Measurements from ENCODE around the gene RRAD.
"Not testable (repeated sequence)": the region's sequence is repeated elsewhere in the genome, so short reads cannot be mapped to it uniquely, and the experiment has no call there.

RRAD gene

GRCh38 chr16:66960270-66960669 lies 34.9 kb upstream of the RRAD start:
- Histone ChIP-seq H3K27me3 (ENCODE audit: control insufficient read depth, insufficient read depth, low read length) (peaks cover 17% of the 10 kb centered on the region), H3K4me2 (ENCODE audit: low read length) (no peak overlapping the region), H3K4me3 (ENCODE audit: low read length) (no peak overlapping the region), H3K36me3 (ENCODE audit: insufficient read depth, low read length) (no peaks in the 10 kb centered on the region), H3K4me1 (ENCODE audit: control insufficient read depth, insufficient read depth, low read length) (no peaks in the 10 kb centered on the region), H3K9me3 (replicated peaks; ENCODE audit: low read length) (no peaks in the 10 kb centered on the region), H3K9ac (ENCODE audit: low read depth, low read length) (no peak overlapping the region)

DNA sequence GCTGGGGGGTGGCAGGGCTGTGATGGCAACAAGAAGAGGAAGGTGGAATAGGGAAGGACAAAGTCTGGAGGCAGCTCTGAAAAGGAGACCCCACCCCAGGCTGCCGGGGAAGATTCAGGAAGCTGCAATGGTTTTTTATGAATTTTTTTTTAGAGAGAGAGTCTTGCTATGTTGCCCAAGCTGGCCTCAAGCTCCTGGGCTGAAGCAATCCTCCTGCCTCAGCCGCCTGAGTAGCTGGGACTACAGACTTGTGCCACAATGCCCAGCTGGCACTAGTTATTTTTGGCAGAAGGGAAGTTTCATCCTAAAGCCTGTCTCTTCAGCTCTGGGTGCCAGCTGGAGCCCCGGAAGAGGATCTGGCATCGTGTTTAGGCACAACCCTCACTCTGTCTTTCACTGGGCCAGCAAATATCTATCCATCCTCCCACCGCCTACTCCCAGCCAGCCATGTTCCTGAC lies 34.4 kb upstream of the RRAD start:
- Histone ChIP-seq H3K4me3 (ENCODE audit: low read length) (no peak overlapping the region), H3K4me2 (ENCODE audit: low read length) (no peak overlapping the region), H3K27me3 (ENCODE audit: control insufficient read depth, insufficient read depth, low read length) (peaks cover 11% of the 10 kb centered on the region), H3K9me3 (replicated peaks; ENCODE audit: low read length) (no peaks in the 10 kb centered on the region), H3K36me3 (ENCODE audit: insufficient read depth, low read length) (no peaks in the 10 kb centered on the region), H3K4me1 (ENCODE audit: control insufficient read depth, insufficient read depth, low read length) (no peaks in the 10 kb centered on the region), H3K9ac (ENCODE audit: low read depth, low read length) (no peak overlapping the region)

GRCh38 chr16:66958857-66959703 lies 33.7 kb upstream of the RRAD start:
- Histone ChIP-seq H3K4me2 (ENCODE audit: low read length) (no peak overlapping the region), H3K27me3 (ENCODE audit: control insufficient read depth, insufficient read depth, low read length) (peaks cover 6% of the 10 kb centered on the region), H3K36me3 (ENCODE audit: insufficient read depth, low read length) (no peaks in the 10 kb centered on the region), H3K4me1 (ENCODE audit: control insufficient read depth, insufficient read depth, low read length) (no peaks in the 10 kb centered on the region), H3K9me3 (replicated peaks; ENCODE audit: low read length) (no peaks in the 10 kb centered on the region), H3K9ac (ENCODE audit: low read depth, low read length) (no peak overlapping the region), H3K4me3 (ENCODE audit: low read length) (no peak overlapping the region)

GRCh38 chr16:66956154-66956457 lies 30.8 kb upstream of the RRAD start:
- H3K9me3 ChIP-seq (replicated peaks; ENCODE audit: low read length); H3K4me3 ChIP-seq (ENCODE audit: low read length); H3K4me2 ChIP-seq (ENCODE audit: low read length); H3K27me3 ChIP-seq (ENCODE audit: control insufficient read depth, insufficient read depth, low read length); H3K9ac ChIP-seq (ENCODE audit: low read depth, low read length); H3K36me3 ChIP-seq (ENCODE audit: insufficient read depth, low read length); H3K4me1 ChIP-seq (ENCODE audit: control insufficient read depth, insufficient read depth, low read length): not testable (repeated sequence)

DNA sequence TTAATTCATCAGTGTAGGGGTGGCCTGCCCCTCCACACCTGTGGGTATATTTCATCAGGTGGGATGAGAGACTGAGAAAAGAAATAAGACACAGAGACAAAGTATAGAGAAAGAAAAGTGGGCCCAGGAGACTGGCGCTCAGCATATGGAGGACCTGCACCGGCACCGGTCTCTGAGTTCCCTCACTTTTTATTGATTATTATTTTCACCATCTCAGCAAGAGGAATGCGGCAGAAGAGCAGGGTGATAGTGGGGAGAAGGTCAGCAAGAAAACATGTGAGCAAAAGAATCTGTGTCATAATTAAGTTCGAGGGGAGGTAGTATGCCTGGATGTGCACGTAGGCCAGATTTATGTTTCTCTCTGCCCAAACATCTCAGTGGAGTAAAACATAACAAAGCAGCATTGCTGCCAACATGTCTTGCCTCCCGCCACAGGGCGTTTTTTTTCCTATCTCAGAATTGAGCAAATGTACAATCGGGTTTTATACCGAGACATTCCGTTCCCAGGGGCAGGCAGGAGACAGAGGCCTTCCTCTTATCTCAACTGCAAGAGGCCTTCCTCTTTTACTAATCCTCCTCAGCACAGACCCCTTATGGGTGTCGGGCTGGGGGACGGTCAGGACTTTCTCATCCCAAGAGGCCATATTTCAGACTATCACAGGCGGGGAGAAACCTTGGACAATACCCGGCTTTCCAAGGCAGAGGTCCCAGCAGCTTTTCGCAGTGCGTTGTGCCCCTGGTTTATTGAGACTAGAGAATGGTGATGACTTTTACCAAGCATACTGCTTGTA lies 30.2 kb upstream of the RRAD start:
- not testable (repeated sequence) for H3K27me3 ChIP-seq (ENCODE audit: control insufficient read depth, insufficient read depth, low read length); H3K4me2 ChIP-seq (ENCODE audit: low read length); H3K4me1 ChIP-seq (ENCODE audit: control insufficient read depth, insufficient read depth, low read length); H3K4me3 ChIP-seq (ENCODE audit: low read length); H3K36me3 ChIP-seq (ENCODE audit: insufficient read depth, low read length); H3K9me3 ChIP-seq (replicated peaks; ENCODE audit: low read length); H3K9ac ChIP-seq (ENCODE audit: low read depth, low read length)

DNA sequence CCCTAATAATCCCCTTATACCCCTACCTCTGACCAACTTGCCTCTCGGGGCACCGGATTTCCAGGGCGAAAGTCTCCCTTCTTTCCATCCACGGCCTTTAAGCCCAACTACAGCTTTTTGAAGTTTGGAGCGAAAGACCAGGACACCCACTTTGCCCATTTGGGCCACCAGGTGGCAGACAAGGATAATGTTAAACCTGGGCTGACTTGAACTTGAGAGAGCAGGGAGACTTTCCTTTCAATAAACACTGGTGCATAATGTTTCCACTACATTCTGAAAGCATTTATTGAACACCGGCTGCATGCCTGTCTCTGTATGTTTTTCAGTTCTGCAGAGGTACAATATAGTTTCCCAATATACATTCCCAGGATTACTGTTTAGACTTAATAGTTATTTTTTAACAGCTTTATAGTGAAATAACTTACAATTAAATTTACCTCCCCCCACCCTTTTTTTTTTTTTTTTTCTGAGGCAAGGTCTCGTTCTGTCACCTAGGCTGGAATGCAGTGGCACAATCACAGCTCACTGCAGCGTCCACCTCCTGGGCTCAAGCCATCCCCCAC lies 28.8 kb upstream of the RRAD start:
- no peak overlapping the region for H3K4me2 ChIP-seq (ENCODE audit: low read length)

DNA sequence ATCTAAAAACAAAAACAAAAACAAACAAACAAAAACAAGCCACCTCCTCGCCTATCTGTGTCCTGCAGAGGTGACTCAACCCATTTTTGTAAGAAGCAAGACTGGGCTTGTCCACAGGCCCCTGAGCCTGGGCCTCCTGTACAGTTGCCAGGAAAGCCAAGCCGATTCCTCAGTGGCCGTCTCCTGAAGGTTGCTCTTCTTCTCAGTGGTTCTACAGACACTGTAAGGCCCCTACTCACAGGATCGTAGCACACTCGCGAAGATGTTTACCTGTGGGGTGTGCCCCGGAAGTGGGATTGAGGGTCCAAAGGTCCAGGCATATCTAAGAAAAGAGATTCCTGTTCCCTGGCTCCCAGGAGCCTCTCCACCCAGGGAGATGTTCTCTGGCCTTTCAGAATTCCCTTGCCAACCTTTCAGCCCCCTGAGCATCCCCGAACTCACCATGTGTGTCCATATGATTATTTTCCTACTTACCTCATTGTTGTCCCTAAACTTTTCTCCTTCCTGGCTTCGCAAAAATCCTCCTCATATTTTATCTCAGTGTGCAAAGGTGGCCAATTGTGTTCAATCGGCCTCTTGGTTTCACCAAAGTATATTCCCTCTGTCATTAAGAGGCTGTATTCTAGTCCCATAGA lies 28.2 kb upstream of the RRAD start:
- peaks cover 4% of the 10 kb centered on the region for H3K4me1 ChIP-seq (ENCODE audit: control insufficient read depth, insufficient read depth, low read length)
- no peak overlapping the region for H3K4me2 ChIP-seq (ENCODE audit: low read length)
- H3K27me3 ChIP-seq (ENCODE audit: control insufficient read depth, insufficient read depth, low read length) = peaks cover 19% of the 10 kb centered on the region
- no peak overlapping the region for H3K9ac ChIP-seq (ENCODE audit: low read depth, low read length)
- H3K9me3 ChIP-seq (replicated peaks; ENCODE audit: low read length) = peaks cover 3% of the 10 kb centered on the region
- no peak overlapping the region for H3K4me3 ChIP-seq (ENCODE audit: low read length)
- H3K36me3 ChIP-seq (ENCODE audit: insufficient read depth, low read length) = no peaks in the 10 kb centered on the region

More for the DNA sequence above, 28.8 kb upstream of the RRAD start:
- peaks cover 3% of the 10 kb centered on the region for H3K9me3 ChIP-seq (replicated peaks; ENCODE audit: low read length)
- no peaks in the 10 kb centered on the region for H3K36me3 ChIP-seq (ENCODE audit: insufficient read depth, low read length)
- H3K4me1 ChIP-seq (ENCODE audit: control insufficient read depth, insufficient read depth, low read length) = no peaks in the 10 kb centered on the region
- no peak overlapping the region for H3K9ac ChIP-seq (ENCODE audit: low read depth, low read length)
- peaks cover 15% of the 10 kb centered on the region for H3K27me3 ChIP-seq (ENCODE audit: control insufficient read depth, insufficient read depth, low read length)
- no peak overlapping the region for H3K4me3 ChIP-seq (ENCODE audit: low read length)

GRCh38 chr16:66952430-66953110 lies 27.2 kb upstream of the RRAD start:
- Histone ChIP-seq H3K9me3 (replicated peaks; ENCODE audit: low read length) (peaks cover 3% of the 10 kb centered on the region), H3K9ac (ENCODE audit: low read depth, low read length) (no peak overlapping the region), H3K4me1 (ENCODE audit: control insufficient read depth, insufficient read depth, low read length) (peaks cover 10% of the 10 kb centered on the region), H3K4me2 (ENCODE audit: low read length) (no peak overlapping the region), H3K4me3 (ENCODE audit: low read length) (no peak overlapping the region), H3K36me3 (ENCODE audit: insufficient read depth, low read length) (no peaks in the 10 kb centered on the region), H3K27me3 (ENCODE audit: control insufficient read depth, insufficient read depth, low read length) (peaks cover 22% of the 10 kb centered on the region)

GRCh38 chr16:66950971-66951790 lies 25.8 kb upstream of the RRAD start:
- Histone ChIP-seq H3K9me3 (replicated peaks; ENCODE audit: low read length) (peaks cover 3% of the 10 kb centered on the region), H3K4me2 (ENCODE audit: low read length) (no peak overlapping the region), H3K9ac (ENCODE audit: low read depth, low read length) (no peak overlapping the region), H3K36me3 (ENCODE audit: insufficient read depth, low read length) (no peaks in the 10 kb centered on the region), H3K4me1 (ENCODE audit: control insufficient read depth, insufficient read depth, low read length) (peaks cover 10% of the 10 kb centered on the region), H3K27me3 (ENCODE audit: control insufficient read depth, insufficient read depth, low read length) (peaks cover 20% of the 10 kb centered on the region), H3K4me3 (ENCODE audit: low read length) (no peak overlapping the region)

DNA sequence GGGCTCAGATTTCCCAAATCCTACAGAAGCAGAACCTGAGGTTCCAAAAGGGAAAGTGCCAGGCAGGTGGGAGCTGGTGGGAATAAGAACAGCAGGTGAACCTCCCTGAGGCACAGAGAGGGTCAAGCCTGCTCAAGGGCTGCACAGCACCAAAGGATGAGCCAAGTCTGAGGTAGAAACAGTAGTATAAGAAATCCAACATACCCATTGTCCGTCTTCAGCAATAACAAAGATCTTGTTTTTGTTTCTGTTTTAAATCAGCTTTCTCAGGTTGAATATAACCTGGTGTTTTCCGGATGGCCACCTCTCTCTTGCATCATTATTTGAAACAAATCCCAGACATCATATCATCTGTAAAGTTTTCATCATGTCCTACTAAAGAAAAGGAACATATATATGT lies 25.1 kb upstream of the RRAD start:
- Histone ChIP-seq H3K36me3 (ENCODE audit: insufficient read depth, low read length) (no peaks in the 10 kb centered on the region), H3K4me1 (ENCODE audit: control insufficient read depth, insufficient read depth, low read length) (peaks cover 10% of the 10 kb centered on the region), H3K9me3 (replicated peaks; ENCODE audit: low read length) (peaks cover 3% of the 10 kb centered on the region), H3K9ac (ENCODE audit: low read depth, low read length) (no peak overlapping the region), H3K27me3 (ENCODE audit: control insufficient read depth, insufficient read depth, low read length) (peaks cover 20% of the 10 kb centered on the region), H3K4me3 (ENCODE audit: low read length) (no peak overlapping the region), H3K4me2 (ENCODE audit: low read length) (no peak overlapping the region)

Measured in skeletal muscle satellite cell (primary cell).